Thyroid gland (tissue), 4 donors: ENCODE data around the gene ARSK.

Experiments used
- POLR2A ChIP-seq, 2 donors: fragments of 450-650 bp; IDR thresholded peaks; one replicate each; pipeline ENCODE4 v1.6.1; 2017; ENCODE audit warnings: antibody characterized with exemption in 2 of 2, mild to moderate bottlenecking in 2 of 2, moderate library complexity in 1 of 2
- TF ChIP-seq, protein P1 (sequence below), 6 experiments: fragments of 200-600 bp in 3 of 6; fragments of 450-650 bp in 3 of 6; sonication (generic) in 3 of 6; IDR thresholded peaks; one replicate each; pipeline ENCODE4 v1.5.1; 2016 to 2019; ENCODE audit warnings: antibody characterized with exemption in 6 of 6, mild to moderate bottlenecking in 2 of 6, inconsistent platforms in 1 of 6, moderate library complexity in 1 of 6

DNA sequence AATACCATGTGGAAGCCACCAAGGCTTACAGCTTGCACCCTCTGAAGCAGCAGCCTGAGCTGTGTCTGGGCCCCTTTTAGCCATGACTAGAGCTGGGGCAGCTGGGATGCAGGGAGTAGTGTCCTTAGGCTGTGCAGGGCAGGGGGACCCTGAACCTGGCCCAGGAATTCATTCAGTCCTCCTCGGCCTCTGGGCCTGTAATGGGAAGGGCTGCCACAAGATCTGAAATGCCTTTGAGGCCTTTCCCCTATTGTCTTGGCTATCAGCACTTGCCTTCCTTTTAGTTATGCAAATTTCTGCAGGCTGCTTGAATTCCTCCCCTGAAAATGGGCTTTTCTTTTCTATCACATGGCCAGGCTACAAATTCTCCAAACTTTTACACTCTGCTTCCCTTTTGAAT is 74.0 kb downstream of the ARSK start:
- TF ChIP-seq POLR2A (IDR thresholded peaks at IDR 0.05): no peak
- TF ChIP-seq, protein P1, sequence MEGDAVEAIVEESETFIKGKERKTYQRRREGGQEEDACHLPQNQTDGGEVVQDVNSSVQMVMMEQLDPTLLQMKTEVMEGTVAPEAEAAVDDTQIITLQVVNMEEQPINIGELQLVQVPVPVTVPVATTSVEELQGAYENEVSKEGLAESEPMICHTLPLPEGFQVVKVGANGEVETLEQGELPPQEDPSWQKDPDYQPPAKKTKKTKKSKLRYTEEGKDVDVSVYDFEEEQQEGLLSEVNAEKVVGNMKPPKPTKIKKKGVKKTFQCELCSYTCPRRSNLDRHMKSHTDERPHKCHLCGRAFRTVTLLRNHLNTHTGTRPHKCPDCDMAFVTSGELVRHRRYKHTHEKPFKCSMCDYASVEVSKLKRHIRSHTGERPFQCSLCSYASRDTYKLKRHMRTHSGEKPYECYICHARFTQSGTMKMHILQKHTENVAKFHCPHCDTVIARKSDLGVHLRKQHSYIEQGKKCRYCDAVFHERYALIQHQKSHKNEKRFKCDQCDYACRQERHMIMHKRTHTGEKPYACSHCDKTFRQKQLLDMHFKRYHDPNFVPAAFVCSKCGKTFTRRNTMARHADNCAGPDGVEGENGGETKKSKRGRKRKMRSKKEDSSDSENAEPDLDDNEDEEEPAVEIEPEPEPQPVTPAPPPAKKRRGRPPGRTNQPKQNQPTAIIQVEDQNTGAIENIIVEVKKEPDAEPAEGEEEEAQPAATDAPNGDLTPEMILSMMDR (IDR thresholded peaks at IDR 0.05): no peak
